ENCODE results near the gene HNRNPL. TPM values are rescaled to one million over a fixed set of nuclear protein-coding genes. Genes with fewer than 3 reads are reported as not detected.

The HNRNPL gene
- total RNA-seq, 1 donor from 2014 or later: 171 TPM

- intact Hi-C loops (cut with micrococcal nuclease): no loop called here
- ATAC-seq: peak; percentile 61
These were observed 483 bp downstream of the HNRNPL start for GRCh38 chr19:38849147-38849859.

GRCh38 chr19:38848299-38849146, 1.3 kb downstream of the HNRNPL start:
- no peak for ATAC-seq
- intact Hi-C loops (cut with micrococcal nuclease): no loop called here
- no peak for DNase-seq

More at GRCh38 chr19:38849147-38849859, 483 bp downstream of the HNRNPL start:
- peak; percentile 99 for DNase-seq

- intact Hi-C loops (cut with micrococcal nuclease): no loop called here
- no peak for DNase-seq
These were observed 3.7 kb downstream of the HNRNPL start for GRCh38 chr19:38846097-38846496.

GRCh38 chr19:38845374-38846024, 4.3 kb downstream of the HNRNPL start:
- ATAC-seq (no peak), DNase-seq (no peak)
- intact Hi-C loops (cut with micrococcal nuclease): no loop called here

More at GRCh38 chr19:38846097-38846496, 3.7 kb downstream of the HNRNPL start:
- ATAC-seq: no peak

- no peak for DNase-seq
- no peak for ATAC-seq
- intact Hi-C loops (cut with micrococcal nuclease): no loop called here
These were observed 5.6 kb downstream of the HNRNPL start for GRCh38 chr19:38844093-38844686.

- DNase-seq (no peak), ATAC-seq (no peak)
- intact Hi-C loops (cut with micrococcal nuclease): no loop called here
These were observed 6.5 kb downstream of the HNRNPL start for GRCh38 chr19:38843175-38843758.

- intact Hi-C loops (cut with micrococcal nuclease): no loop called here
- no peak for ATAC-seq
- no peak for DNase-seq
These were observed 7.2 kb downstream of the HNRNPL start for GRCh38 chr19:38842439-38843174.

GRCh38 chr19:38841787-38842438, 7.9 kb downstream of the HNRNPL start:
- intact Hi-C loops (cut with micrococcal nuclease): no loop called here
- no peak for ATAC-seq
- no peak for DNase-seq

- intact Hi-C loops (cut with micrococcal nuclease): no loop called here
- DNase-seq (no peak), ATAC-seq (no peak)
These were observed 8.5 kb downstream of the HNRNPL start for GRCh38 chr19:38841180-38841766.

GRCh38 chr19:38840583-38840968, 9.2 kb downstream of the HNRNPL start:
- DNase-seq (no peak), ATAC-seq (no peak)
- intact Hi-C loops (cut with micrococcal nuclease): no loop called here

GRCh38 chr19:38839816-38840582, 9.8 kb downstream of the HNRNPL start:
- DNase-seq (no peak), ATAC-seq (no peak)
- intact Hi-C loops (cut with micrococcal nuclease): loop anchor here (10.0 kb wide), 1 partner anchor 185 kb away; no protein-coding TSS in a partner anchor

- ATAC-seq: no peak
- no peak for DNase-seq
- intact Hi-C loops (cut with micrococcal nuclease): loop anchor here (10.0 kb wide), 1 partner anchor 184 kb away; no protein-coding TSS in a partner anchor
These were observed 10.6 kb downstream of the HNRNPL start for GRCh38 chr19:38838986-38839761.

GRCh38 chr19:38838208-38838985, 11.4 kb downstream of the HNRNPL start:
- no peak for DNase-seq

GRCh38 chr19:38837656-38838121, 12.1 kb downstream of the HNRNPL start:
- ATAC-seq (no peak), DNase-seq (no peak)
- intact Hi-C loops (cut with micrococcal nuclease): loop anchor here (10.0 kb wide), 1 partner anchor 183 kb away; no protein-coding TSS in a partner anchor

More at GRCh38 chr19:38838208-38838985, 11.4 kb downstream of the HNRNPL start:
- no peak for ATAC-seq
- intact Hi-C loops (cut with micrococcal nuclease): loop anchor here (10.0 kb wide), 1 partner anchor 184 kb away; no protein-coding TSS in a partner anchor

Data from left ventricle myocardium superior (tissue), 1 donor.